HG03045 (cell line): ENCODE measurements around the gene ITCH.
"Not testable (repeated sequence)": the region's sequence is repeated elsewhere in the genome, so short reads cannot be mapped to it uniquely, and the experiment has no call there.

ENCODE experiments used
- ATAC-seq: cut with Tn5 transposase; IDR thresholded peaks from one replicate; pipeline ENCODE4 v1.9.1; 2021; ENCODE audit warnings: mild to moderate bottlenecking, moderate library complexity; ENCODE audit not compliant: unreplicated experiment

Gene ITCH

GRCh38 chr20:34497596-34497995 is 134.5 kb downstream of the ITCH start:
- not testable (repeated sequence) for ATAC-seq

GRCh38 chr20:34500823-34501222 is 137.8 kb downstream of the ITCH start:
- ATAC-seq, result no peak

- no peak for ATAC-seq
Measured at GRCh38 chr20:34506480-34506879, 143.4 kb downstream of the ITCH start.

- ATAC-seq, result no peak
Measured at GRCh38 chr20:34507702-34508413, 144.8 kb downstream of the ITCH start.

GRCh38 chr20:34510575-34510974 is 147.5 kb downstream of the ITCH start:
- ATAC-seq, result no peak

GRCh38 chr20:34511891-34512265 is 148.8 kb downstream of the ITCH start:
- no peak for ATAC-seq

GRCh38 chr20:34512266-34512954 is 149.3 kb downstream of the ITCH start:
- ATAC-seq, result no peak

GRCh38 chr20:34512955-34513419 is 149.9 kb downstream of the ITCH start:
- ATAC-seq, result no peak

- not testable (repeated sequence) for ATAC-seq
Measured at GRCh38 chr20:34514034-34514433, 151.0 kb downstream of the ITCH start.

- ATAC-seq, result no peak
Measured at GRCh38 chr20:34514897-34515483, 151.9 kb downstream of the ITCH start.

- peak; percentile 45 for ATAC-seq
Measured at GRCh38 chr20:34515484-34516246, 152.6 kb downstream of the ITCH start.

- peak; percentile 78 for ATAC-seq
Measured at GRCh38 chr20:34516247-34517113, 153.4 kb downstream of the ITCH start, which contains the start of gene DYNLRB1. Gene DYNLRB1, plus strand, starts transcription at chr20:34516422. Its CDS starts 37 bp downstream, at chr20:34516459.

GRCh38 chr20:34517114-34517505 is 154.0 kb downstream of the ITCH start:
- ATAC-seq, result no peak

- not testable (repeated sequence) for ATAC-seq
Measured at GRCh38 chr20:34518863-34519262, 155.8 kb downstream of the ITCH start.

GRCh38 chr20:34519841-34520240 is 156.8 kb downstream of the ITCH start:
- ATAC-seq, result not testable (repeated sequence)

GRCh38 chr20:34522969-34523871 is 160.1 kb downstream of the ITCH start:
- no peak for ATAC-seq

GRCh38 chr20:34524426-34524825 is 161.4 kb downstream of the ITCH start:
- ATAC-seq, result no peak

- ATAC-seq, result no peak
Measured at GRCh38 chr20:34525342-34525708, 162.3 kb downstream of the ITCH start.

GRCh38 chr20:34525709-34526416 is 162.8 kb downstream of the ITCH start:
- ATAC-seq, result no peak
